IPS DF 6.9 (cell line): Measurements from ENCODE around the gene MAP4K4.

Experiments used
- DNase-seq: peaks from one replicate; pipeline ENCODE4 v3.0.0-alpha.2; 2013; ENCODE audit warnings: low read depth, low spot score
- H3K27ac ChIP-seq: one replicate; pipeline ENCODE4 v1.5.1; 2013; ENCODE audit warnings: low read length, control low read depth
- H3K27me3 ChIP-seq: 2 replicates; pipeline ENCODE4 v1.6.1; 2013; ENCODE audit warnings: mild to moderate bottlenecking, low read length; ENCODE audit not compliant: control insufficient read depth, insufficient read depth
- H3K36me3 ChIP-seq: 2 replicates; pipeline ENCODE4 v1.6.1; 2013; ENCODE audit warnings: low read length; ENCODE audit not compliant: control insufficient read depth, insufficient read depth
- H3K4me1 ChIP-seq: 2 replicates; pipeline ENCODE4 v1.6.1; 2013; ENCODE audit warnings: low read length; ENCODE audit not compliant: control insufficient read depth, insufficient read depth
- H3K4me3 ChIP-seq: 2 replicates; pipeline ENCODE4 v1.5.1; 2013; ENCODE audit warnings: mild to moderate bottlenecking, low read length
- H3K9me3 ChIP-seq: 2 replicates; pipeline ENCODE4 v1.6.1; 2013; ENCODE audit warnings: low read length, inconsistent platforms; ENCODE audit not compliant: control insufficient read depth, insufficient read depth
- WGBS: extraction: QIAGEN DNeasy Blood & Tissue Kit; methylation state at CpG from one replicate; pipeline ENCODE4 v1.1.7; 2013; ENCODE audit warnings: mixed read lengths, missing lambda C conversion rate; ENCODE audit not compliant: insufficient read length, insufficient coverage; 5-methylcytosine and 5-hydroxymethylcytosine counted together

Gene MAP4K4

DNA sequence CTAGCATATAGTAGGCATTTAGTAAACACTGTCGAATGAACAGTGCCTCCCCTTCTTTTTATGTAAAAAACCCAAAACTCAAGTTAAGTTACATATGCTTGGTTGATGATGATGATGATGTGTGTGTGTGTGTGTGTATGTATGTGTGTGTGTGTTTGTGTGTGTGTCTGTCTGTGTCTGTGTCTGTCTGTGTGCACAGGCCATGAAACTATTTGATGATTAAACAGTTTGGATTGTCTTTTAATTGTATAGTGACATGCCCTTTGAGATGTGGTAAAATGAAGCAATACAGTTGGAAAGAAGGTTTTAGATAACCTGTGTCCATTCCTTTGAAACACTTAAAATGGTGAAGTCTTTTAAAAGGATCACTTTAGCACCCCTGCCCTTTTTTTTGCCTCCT lies 105.6 kb downstream of the MAP4K4 start:
- no peaks in the 10 kb centered on the region for H3K27me3 ChIP-seq
- DNase-seq: no peak
- H3K27ac ChIP-seq: no peak overlapping the region
- H3K36me3 ChIP-seq: no peaks in the 10 kb centered on the region
- WGBS: no CpG with 5 or more reads among the region's 1 CpG
- H3K9me3 ChIP-seq: no peaks in the 10 kb centered on the region
- peaks cover 8% of the 10 kb centered on the region; the same call in 1 of the 2 replicates for H3K4me1 ChIP-seq
- no peak overlapping the region for H3K4me3 ChIP-seq

GRCh38 chr2:101803945-101804696 lies 106.6 kb downstream of the MAP4K4 start:
- Histone ChIP-seq H3K27me3 (no peaks in the 10 kb centered on the region), H3K9me3 (no peaks in the 10 kb centered on the region), H3K27ac (no peak overlapping the region), H3K36me3 (no peaks in the 10 kb centered on the region), H3K4me3 (no peak overlapping the region), H3K4me1 (peaks cover 8% of the 10 kb centered on the region; the same call in 1 of the 2 replicates)
- DNase-seq: no peak
- no CpG with 5 or more reads among the region's 8 CpGs for WGBS

- no peak overlapping the region for H3K4me3 ChIP-seq
Measured at GRCh38 chr2:101805152-101806088, 107.9 kb downstream of the MAP4K4 start.

DNA sequence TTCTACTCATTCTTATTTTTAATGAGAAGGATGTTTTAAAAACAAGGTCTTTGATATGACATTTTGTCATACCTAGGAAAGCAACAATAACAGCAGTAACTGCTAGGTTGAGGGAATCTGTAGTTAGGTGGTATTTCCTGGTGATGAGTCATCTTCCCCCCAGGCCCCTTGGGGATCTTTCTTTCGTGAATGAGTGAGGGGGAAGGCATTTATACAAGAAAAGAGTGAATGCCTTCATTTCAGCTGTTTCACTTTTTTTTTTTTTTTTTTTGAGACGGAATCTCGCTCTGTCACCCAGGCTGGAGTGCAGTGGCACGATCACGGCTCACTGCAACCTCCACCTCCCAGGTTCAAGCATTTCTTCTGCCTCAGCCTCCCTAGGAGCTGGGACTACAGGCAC lies 108.6 kb downstream of the MAP4K4 start:
- Histone ChIP-seq H3K4me3 (no peak overlapping the region), H3K9me3 (no peaks in the 10 kb centered on the region), H3K4me1 (peaks cover 9% of the 10 kb centered on the region; the same call in 1 of the 2 replicates), H3K27ac (no peak overlapping the region), H3K27me3 (no peaks in the 10 kb centered on the region), H3K36me3 (no peaks in the 10 kb centered on the region)
- WGBS: no CpG with 5 or more reads among the region's 5 CpGs
- no peak for DNase-seq

More at GRCh38 chr2:101805152-101806088, 107.9 kb downstream of the MAP4K4 start:
- Histone ChIP-seq H3K27me3 (no peaks in the 10 kb centered on the region), H3K4me1 (peaks cover 9% of the 10 kb centered on the region; the same call in 1 of the 2 replicates), H3K9me3 (no peaks in the 10 kb centered on the region), H3K36me3 (no peaks in the 10 kb centered on the region), H3K27ac (no peak overlapping the region)
- no CpG with 5 or more reads among the region's 9 CpGs for WGBS
- no peak for DNase-seq

DNA sequence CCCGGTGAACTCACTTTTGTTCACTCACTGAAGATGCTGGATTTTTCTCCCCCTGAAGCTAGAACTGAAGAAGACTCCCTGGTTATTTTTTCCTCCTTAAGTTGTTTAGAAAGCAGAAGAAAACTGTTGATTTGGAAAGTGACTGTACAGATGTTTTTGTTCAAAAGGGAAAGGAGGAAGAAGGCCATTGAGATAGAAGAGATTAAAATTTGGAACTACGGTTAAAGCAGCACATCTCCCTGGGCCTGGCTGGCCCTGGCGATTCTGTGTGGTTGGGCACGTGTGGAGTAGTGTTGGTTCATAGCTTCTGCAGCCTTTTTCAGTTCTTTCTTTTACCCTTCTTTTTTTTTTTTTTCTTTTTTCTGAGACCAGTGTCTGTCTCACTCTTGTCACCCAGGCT lies 109.2 kb downstream of the MAP4K4 start:
- Histone ChIP-seq H3K27ac (no peak overlapping the region), H3K4me3 (no peak overlapping the region), H3K9me3 (no peaks in the 10 kb centered on the region), H3K36me3 (no peaks in the 10 kb centered on the region), H3K4me1 (peaks cover 11% of the 10 kb centered on the region), H3K27me3 (no peaks in the 10 kb centered on the region)
- DNase-seq: no peak
- no CpG with 5 or more reads among the region's 4 CpGs for WGBS

GRCh38 chr2:101807242-101807641 lies 109.7 kb downstream of the MAP4K4 start:
- no CpG with 5 or more reads among the region's 2 CpGs for WGBS
- H3K4me1 ChIP-seq: peaks cover 11% of the 10 kb centered on the region
- no peak overlapping the region for H3K27ac ChIP-seq
- no peaks in the 10 kb centered on the region for H3K36me3 ChIP-seq
- no peak for DNase-seq
- no peak overlapping the region for H3K4me3 ChIP-seq
- no peaks in the 10 kb centered on the region for H3K9me3 ChIP-seq
- H3K27me3 ChIP-seq: no peaks in the 10 kb centered on the region

DNA sequence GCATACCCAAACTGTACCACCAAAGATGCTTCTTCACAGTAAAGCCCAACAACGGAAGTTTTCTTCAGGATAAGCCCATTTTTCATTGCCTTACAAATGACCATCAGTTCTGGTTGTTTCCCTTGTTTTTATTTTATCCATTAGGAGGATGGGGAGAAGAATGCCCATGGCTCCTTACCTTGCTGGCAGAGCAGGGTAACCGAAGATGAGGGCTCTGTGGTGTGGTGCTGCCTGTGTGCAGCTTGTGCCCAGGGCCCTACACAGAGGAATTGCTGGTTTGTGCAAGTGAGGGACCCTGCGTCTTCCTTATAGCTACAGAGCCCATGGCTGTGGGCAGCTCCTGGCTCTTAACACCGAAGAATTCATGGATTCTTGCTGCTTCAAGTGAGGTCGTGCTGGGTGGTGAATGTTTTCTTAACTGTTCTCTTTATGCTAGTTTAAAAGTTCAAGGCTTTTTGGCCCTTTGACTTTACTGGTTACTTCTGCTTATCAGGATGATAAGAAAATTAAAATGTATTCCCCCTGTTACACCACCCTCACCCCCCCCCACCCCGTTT lies 110.6 kb downstream of the MAP4K4 start:
- H3K27ac ChIP-seq: no peak overlapping the region
- no peaks in the 10 kb centered on the region for H3K27me3 ChIP-seq
- no peaks in the 10 kb centered on the region for H3K36me3 ChIP-seq
- DNase-seq: no peak
- WGBS: no CpG with 5 or more reads among the region's 6 CpGs
- no peaks in the 10 kb centered on the region for H3K9me3 ChIP-seq
- H3K4me1 ChIP-seq: peaks cover 11% of the 10 kb centered on the region
- H3K4me3 ChIP-seq: no peak overlapping the region

DNA sequence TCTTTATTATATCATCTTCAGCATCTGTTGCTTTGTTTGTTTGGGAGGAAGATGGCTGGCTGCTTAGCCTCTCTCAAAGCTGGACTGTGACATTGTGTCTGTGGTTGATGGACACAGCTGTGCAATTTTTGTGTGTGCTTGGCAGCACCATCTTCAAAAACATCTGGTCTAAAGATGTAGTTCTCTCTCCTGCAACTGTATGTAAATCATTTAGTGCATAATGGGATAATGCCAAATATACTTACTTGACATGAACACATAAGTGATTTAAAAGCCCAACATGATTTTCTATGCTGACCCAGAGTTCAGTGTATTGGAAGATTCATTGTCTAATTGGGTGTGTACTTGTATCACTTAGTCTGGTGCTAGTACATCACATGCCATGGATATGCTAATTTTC lies 112.2 kb downstream of the MAP4K4 start:
- DNase-seq: no peak
- H3K4me1 ChIP-seq: peaks cover 11% of the 10 kb centered on the region
- no peak overlapping the region for H3K27ac ChIP-seq
- H3K9me3 ChIP-seq: no peaks in the 10 kb centered on the region
- no peak overlapping the region for H3K4me3 ChIP-seq
- H3K36me3 ChIP-seq: no peaks in the 10 kb centered on the region
- no peaks in the 10 kb centered on the region for H3K27me3 ChIP-seq

GRCh38 chr2:101811226-101812015 lies 113.9 kb downstream of the MAP4K4 start:
- WGBS: no CpG with 5 or more reads among the region's 11 CpGs
- no peak overlapping the region for H3K27ac ChIP-seq
- H3K36me3 ChIP-seq: no peaks in the 10 kb centered on the region
- no peaks in the 10 kb centered on the region for H3K9me3 ChIP-seq
- H3K4me3 ChIP-seq: no peak overlapping the region
- DNase-seq: no peak
- no peaks in the 10 kb centered on the region for H3K27me3 ChIP-seq
- peaks cover 10% of the 10 kb centered on the region; the same call in 1 of the 2 replicates for H3K4me1 ChIP-seq

GRCh38 chr2:101812226-101812625 lies 114.7 kb downstream of the MAP4K4 start:
- H3K4me1 ChIP-seq: peaks cover 12% of the 10 kb centered on the region; the same call in 1 of the 2 replicates
- no peak overlapping the region for H3K4me3 ChIP-seq
- H3K9me3 ChIP-seq: no peaks in the 10 kb centered on the region
- DNase-seq: no peak
- H3K36me3 ChIP-seq: no peaks in the 10 kb centered on the region
- no peak overlapping the region for H3K27ac ChIP-seq
- no peaks in the 10 kb centered on the region for H3K27me3 ChIP-seq
- WGBS: no CpG with 5 or more reads among the region's 7 CpGs
